Fibroblast of mammary gland (primary cell): ENCODE measurements around the gene TMEM147.

ENCODE experiments used
- DNase-seq: peaks from one replicate; pipeline ENCODE4 v3.0.0-alpha.2; 2010; ENCODE audit warnings: low read depth
- H3K4me3 ChIP-seq: 2 replicates; pipeline ENCODE4 v1.5.1; 2011; ENCODE audit warnings: low read depth, mild to moderate bottlenecking, low read length, moderate library complexity; ENCODE audit not compliant: control insufficient read depth
- TF ChIP-seq, protein P1 (sequence below): conservative IDR thresholded peaks from 2 replicates; pipeline ENCODE4 v1.5.1; 2011; ENCODE audit warnings: low read depth, low read length, inconsistent platforms; ENCODE audit not compliant: control insufficient read depth, insufficient read depth

TMEM147 gene

DNA sequence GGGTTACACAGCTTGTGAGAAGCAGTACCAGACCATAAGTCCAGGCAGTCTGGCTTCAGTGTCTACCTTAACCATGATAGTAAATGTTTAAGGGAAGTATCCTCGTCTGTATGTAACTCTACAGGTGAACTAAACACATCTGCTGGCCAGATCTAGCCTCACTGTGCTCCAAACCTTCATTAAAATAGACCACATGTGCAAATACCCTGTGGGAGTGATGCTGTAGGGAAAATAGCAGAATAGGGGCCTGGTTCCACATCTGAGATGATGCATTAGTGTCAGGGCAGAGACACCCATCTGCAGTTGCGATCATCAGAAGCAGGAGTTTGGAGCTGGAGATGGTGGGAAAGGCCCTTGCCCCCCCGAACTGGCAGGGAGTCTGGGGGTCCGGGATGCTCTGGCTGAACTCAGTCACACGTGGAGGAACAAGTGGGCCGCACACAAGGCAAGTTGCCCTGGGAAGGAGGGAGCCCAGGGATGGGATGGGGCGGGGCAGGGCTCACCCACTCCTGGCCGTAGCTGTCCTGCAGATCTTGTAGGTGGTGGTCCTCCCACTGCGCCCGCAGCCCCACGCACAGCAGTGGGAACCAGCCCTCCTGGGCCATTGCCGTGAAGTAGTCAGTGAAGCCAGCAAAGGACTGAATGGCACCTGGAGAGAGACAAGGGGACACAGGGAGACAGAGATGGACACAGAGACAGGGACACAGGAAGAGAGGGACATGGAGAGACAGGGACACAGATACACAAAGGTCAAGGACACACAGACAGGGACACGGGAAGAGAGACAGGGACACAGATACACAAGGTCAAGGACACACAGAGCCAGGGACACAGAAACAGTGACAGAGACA, 7.3 kb downstream of the TMEM147 start:
- no peak overlapping the region for H3K4me3 ChIP-seq
- TF ChIP-seq, protein P1, sequence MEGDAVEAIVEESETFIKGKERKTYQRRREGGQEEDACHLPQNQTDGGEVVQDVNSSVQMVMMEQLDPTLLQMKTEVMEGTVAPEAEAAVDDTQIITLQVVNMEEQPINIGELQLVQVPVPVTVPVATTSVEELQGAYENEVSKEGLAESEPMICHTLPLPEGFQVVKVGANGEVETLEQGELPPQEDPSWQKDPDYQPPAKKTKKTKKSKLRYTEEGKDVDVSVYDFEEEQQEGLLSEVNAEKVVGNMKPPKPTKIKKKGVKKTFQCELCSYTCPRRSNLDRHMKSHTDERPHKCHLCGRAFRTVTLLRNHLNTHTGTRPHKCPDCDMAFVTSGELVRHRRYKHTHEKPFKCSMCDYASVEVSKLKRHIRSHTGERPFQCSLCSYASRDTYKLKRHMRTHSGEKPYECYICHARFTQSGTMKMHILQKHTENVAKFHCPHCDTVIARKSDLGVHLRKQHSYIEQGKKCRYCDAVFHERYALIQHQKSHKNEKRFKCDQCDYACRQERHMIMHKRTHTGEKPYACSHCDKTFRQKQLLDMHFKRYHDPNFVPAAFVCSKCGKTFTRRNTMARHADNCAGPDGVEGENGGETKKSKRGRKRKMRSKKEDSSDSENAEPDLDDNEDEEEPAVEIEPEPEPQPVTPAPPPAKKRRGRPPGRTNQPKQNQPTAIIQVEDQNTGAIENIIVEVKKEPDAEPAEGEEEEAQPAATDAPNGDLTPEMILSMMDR = no peak
- DNase-seq = no peak

DNA sequence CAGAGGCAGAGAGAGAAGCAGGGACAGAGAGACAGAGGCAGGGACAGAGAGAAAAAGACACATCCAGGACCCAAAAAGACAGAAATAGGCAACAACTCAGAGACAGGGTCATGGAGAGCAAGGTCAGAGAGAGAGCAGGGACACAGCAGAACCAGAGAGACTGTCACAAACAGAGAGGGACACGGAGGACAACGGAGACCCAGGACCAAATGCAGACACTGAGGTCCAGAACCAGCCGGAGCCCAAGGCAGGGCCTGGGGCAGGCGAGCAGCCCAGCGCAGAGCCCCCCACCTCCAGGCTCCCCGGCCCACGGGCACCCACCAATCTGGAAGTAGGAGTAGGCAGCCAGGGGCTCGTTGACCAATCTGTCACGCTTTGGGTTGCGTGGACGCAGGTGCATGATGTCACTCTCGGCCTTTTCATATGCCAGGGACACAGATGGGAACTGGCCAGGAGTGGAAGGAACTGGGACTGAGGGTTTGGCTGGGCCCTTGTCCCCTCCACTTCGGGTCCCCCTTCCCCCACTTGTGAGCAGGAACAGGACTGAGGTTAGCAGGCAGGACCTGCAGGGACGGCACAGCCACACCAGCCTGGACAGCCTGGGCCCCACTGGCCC, 8.1 kb downstream of the TMEM147 start:
- H3K4me3 ChIP-seq = no peak overlapping the region
- TF ChIP-seq, protein P1 = no peak
- no peak for DNase-seq

DNA sequence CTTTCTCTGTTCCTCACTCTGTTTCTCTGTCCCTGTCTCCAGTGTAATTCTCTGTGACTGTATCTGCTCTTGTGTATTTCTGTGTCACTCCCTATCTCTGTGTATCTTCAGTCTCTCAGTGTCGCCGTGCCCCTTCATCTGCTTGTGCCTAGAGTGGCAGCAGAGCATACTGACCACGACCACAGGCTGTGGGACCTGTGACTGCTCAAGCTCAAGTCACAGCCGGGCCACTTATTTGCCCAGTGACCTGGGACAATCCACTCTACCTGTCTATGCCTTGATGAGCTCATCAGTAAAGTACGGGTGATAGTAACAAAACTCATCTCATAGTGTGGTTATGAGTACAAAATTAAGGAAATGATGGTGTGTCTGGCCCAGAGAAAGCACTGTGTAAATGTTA, 8.7 kb downstream of the TMEM147 start:
- H3K4me3 ChIP-seq = no peak overlapping the region
- no peak for DNase-seq
- TF ChIP-seq, protein P1 = no peak

DNA sequence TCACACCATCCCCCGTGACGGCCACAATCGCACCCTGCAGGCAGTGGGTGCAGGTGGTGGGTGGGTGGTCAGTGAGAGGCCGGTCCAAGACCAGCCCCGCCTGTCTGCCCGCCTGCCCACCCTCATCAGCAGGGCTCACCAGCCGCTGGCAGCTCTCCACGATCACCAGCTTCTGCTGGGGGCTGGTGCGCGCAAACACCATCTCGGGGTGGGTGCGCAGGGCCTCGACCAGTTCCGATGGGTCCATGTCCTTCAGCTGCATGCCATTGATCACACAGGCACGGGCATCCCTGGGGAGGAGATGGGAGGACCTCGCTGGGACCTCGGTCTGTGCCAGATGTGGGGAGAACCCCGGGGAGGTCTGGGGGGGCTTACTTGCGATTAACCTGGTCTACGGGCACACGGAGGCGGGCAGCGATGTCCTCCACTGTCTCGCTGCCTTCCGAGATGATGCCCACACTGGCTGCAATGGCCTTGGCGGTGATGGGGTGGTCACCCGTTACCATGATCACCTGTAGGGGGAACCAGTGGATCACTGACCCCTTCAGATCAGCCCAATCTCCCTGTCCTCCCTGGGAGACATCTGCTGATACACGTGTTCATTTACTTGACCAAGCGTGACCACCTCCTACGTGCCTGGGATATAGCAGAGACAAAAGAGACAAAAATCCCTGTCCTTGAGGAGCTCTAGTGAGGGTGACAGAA, 10.0 kb downstream of the TMEM147 start:
- TF ChIP-seq, protein P1 = peak; percentile 35
- no peak overlapping the region for H3K4me3 ChIP-seq
- DNase-seq = peak; percentile 52

DNA sequence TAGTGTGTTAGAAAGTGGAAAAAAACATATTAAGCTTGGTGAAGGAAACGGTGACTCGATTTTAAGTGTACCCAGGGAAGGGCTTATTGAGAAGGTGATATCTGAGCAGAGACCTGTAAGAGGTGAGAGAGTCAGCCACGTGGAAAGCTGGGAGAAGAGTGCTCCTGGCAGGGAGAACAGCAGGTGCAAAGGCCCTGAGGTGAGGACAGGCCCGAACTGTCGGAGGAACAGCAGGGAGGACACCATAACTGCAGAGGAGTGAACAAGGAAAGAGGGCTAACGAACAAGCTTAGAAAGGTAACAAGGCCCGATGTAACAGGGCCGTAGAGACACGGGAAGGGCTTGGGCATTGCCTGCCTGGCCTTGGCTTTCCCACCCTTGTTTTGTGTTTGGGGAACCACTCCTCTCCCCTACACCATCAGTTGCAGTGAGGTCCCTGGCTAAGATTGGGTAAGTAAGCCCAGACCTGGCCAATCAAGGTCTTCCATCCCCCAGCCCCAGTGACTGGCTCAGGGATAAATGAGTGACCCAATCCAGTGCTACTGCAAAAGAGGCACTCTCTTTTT, 10.7 kb downstream of the TMEM147 start:
- H3K4me3 ChIP-seq = no peak overlapping the region

More for the DNA sequence above, 10.7 kb downstream of the TMEM147 start:
- DNase-seq = no peak
- TF ChIP-seq, protein P1 = no peak
